Measurements from ENCODE around the gene HYLS1. TPM values are rescaled to one million over a fixed set of nuclear protein-coding genes. Genes with fewer than 3 reads are reported as not detected.

The HYLS1 gene
- total RNA-seq, 4 donors from 2014 or later, result 2.8 to 6.9 (median 4.7) TPM

DNA sequence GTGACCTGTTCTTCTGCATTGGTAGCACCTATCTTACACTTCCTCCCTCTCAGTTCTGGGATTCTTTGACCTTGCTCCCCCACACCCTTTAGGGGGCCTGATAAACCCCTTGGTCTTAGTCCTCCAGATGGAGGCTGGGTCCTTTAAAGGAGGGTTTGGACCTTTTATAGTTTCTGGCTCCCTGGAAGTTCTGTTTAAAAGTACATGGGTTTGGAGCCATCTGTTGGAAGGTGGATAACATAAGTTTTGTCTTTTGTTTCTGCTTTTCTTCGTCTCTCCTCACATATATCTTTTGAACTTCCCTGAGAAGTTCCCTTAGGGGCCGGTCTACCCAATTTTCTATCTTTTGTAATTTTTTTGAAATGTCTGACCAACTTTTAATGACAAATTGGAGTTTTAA lies 17.9 kb upstream of the HYLS1 start:
- TF ChIP-seq POLR2A (IDR thresholded peaks at IDR 0.05; ENCODE audit: low read depth), result no peak
- Histone ChIP-seq H3K4me3 (no peak overlapping the region), H3K9me3 (no peaks in the 10 kb centered on the region), H3K27me3 (no peaks in the 10 kb centered on the region), H3K27ac (replicated peaks in 1 of 4) (no peak overlapping the region), H3K36me3 (no peaks in the 10 kb centered on the region), H3K4me1 (peaks cover 0 to 2% (median under 1%) of the 10 kb centered on the region in 4 donors)
- WGBS, result 87% methylated on average over 2 of the region's 2 CpGs
- intact Hi-C loops (cut with DNase I), result no loop called here
- no peak for DNase-seq (ENCODE audit: extremely low spot score)

DNA sequence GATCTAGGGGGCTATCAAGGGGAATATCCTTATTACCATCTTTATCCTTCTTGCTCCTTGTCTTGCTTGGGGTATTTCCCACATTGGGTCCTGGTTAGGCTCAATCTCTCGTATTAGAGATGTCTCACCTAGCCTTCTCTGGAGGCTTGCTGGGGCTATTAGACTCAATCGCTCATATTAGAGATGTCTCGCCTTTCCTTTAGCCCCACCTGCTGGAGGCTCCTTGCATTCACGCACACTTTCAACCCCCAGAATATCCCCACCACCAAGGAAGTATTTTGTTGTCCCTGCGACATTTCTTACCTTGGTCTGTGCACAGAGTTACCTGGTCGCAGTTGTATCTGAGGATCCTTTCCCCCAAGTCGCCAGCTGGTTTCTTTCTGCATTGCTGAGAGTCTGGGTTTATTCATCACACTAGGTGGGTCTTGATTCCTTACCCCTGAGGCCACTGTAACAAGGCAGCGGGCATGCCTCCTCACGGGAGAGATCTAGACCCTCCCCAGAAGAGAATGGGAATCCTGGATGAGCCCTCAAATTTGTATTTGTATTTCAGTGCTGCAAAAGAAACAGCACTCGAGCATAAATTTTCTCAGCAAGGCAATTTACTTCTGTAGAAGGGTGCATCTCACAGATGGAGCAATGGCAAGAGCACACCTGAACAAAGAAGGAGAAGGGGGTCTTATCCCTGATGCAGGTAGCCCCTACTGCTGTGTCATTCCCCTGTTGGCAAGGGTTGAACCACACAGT lies 15.9 kb upstream of the HYLS1 start:
- Histone ChIP-seq H3K4me3 (no peak overlapping the region), H3K27me3 (no peaks in the 10 kb centered on the region), H3K36me3 (no peaks in the 10 kb centered on the region), H3K9me3 (no peaks in the 10 kb centered on the region), H3K4me1 (peaks cover 0 to 4% (median 2%) of the 10 kb centered on the region in 4 donors), H3K27ac (replicated peaks in 1 of 4) (no peak overlapping the region)
- no peak for DNase-seq (ENCODE audit: extremely low spot score)
- TF ChIP-seq, protein P1, sequence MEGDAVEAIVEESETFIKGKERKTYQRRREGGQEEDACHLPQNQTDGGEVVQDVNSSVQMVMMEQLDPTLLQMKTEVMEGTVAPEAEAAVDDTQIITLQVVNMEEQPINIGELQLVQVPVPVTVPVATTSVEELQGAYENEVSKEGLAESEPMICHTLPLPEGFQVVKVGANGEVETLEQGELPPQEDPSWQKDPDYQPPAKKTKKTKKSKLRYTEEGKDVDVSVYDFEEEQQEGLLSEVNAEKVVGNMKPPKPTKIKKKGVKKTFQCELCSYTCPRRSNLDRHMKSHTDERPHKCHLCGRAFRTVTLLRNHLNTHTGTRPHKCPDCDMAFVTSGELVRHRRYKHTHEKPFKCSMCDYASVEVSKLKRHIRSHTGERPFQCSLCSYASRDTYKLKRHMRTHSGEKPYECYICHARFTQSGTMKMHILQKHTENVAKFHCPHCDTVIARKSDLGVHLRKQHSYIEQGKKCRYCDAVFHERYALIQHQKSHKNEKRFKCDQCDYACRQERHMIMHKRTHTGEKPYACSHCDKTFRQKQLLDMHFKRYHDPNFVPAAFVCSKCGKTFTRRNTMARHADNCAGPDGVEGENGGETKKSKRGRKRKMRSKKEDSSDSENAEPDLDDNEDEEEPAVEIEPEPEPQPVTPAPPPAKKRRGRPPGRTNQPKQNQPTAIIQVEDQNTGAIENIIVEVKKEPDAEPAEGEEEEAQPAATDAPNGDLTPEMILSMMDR (IDR thresholded peaks at IDR 0.05), result peak; percentile 18 to 45 (median 25)
- no peak for TF ChIP-seq POLR2AphosphoS5 (IDR thresholded peaks at IDR 0.05)
- intact Hi-C loops (cut with DNase I), result no loop called here
- WGBS, result 80% methylated on average over 10 of the region's 10 CpGs

DNA sequence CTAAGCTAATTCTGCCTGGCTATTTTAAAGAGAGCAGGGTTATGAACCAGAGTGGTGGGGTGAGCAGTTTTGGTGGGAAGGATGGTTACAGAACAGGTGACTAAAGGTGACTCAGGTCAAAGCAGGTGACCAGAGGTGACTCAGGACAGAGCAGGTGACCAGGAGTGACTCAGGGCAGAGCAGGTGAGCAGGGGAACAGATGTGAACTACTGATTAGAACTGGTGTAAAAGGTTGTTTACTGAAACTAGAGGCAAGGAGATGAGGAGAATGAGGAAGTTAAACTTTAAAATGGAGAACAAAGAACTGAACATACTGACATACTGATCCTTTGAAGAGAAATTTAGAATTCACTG lies 15.4 kb upstream of the HYLS1 start:
- TF ChIP-seq EP300 (IDR thresholded peaks at IDR 0.05) (no peak), POLR2A (IDR thresholded peaks at IDR 0.05; ENCODE audit: low read depth) (no peak), POLR2AphosphoS5 (IDR thresholded peaks at IDR 0.05) (no peak)
- TF ChIP-seq, protein P1 (IDR thresholded peaks at IDR 0.05), result no peak
- no peak for DNase-seq (ENCODE audit: extremely low spot score)
- H3K27ac ChIP-seq (replicated peaks in 1 of 4), result no peak overlapping the region
- H3K4me1 ChIP-seq, result peaks cover 0 to 4% (median 2%) of the 10 kb centered on the region in 4 donors
- H3K36me3 ChIP-seq, result no peaks in the 10 kb centered on the region
- no peaks in the 10 kb centered on the region for H3K27me3 ChIP-seq
- intact Hi-C loops (cut with DNase I), result no loop called here
- H3K4me3 ChIP-seq, result no peak overlapping the region
- no peaks in the 10 kb centered on the region for H3K9me3 ChIP-seq

DNA sequence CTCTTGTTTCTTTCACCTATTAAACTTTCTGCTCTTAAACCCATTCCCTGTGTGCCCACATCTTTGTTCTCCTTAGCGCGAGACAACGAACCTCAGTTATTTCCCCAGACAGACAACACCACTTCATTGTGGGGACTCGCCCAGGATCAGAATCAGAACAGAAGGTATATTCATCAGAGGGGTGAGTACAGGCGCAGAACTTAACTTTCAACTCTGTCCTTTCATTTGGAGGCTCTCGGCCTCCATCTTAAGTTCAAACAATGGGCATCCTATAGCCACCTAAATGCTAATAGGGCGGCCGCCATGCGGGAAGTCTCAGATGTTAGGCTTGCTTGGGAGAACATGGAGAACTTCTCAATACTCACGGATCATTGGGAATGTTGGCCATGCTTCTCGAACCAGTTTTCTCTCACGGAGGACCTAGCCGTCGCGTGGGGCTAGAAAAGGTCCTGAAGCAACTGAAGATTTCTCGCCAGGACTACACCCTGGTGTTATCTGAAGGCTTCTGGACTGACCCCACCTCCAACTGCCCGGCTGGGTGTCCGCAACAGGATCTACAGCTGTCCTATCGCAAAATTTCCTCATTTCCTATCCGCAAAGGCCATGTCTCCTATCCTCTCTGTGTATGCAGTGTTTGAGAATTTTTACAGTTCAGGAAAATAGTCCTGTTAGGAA lies 13.4 kb upstream of the HYLS1 start:
- Histone ChIP-seq H3K36me3 (no peaks in the 10 kb centered on the region), H3K27ac (replicated peaks in 1 of 4) (no peak overlapping the region), H3K27me3 (no peaks in the 10 kb centered on the region), H3K4me1 (peaks cover 0 to 4% (median 2%) of the 10 kb centered on the region in 4 donors), H3K4me3 (no peak overlapping the region), H3K9me3 (no peaks in the 10 kb centered on the region)
- WGBS, result 81% methylated on average over 20 of the region's 20 CpGs
- no peak for DNase-seq (ENCODE audit: extremely low spot score)
- no peak for TF ChIP-seq POLR2A (IDR thresholded peaks at IDR 0.05; ENCODE audit: low read depth)
- TF ChIP-seq, protein P1 (IDR thresholded peaks at IDR 0.05), result no peak
- TF ChIP-seq POLR2AphosphoS5 (IDR thresholded peaks at IDR 0.05), result no peak
- no peak for TF ChIP-seq EP300 (IDR thresholded peaks at IDR 0.05)
- intact Hi-C loops (cut with DNase I), result no loop called here

DNA sequence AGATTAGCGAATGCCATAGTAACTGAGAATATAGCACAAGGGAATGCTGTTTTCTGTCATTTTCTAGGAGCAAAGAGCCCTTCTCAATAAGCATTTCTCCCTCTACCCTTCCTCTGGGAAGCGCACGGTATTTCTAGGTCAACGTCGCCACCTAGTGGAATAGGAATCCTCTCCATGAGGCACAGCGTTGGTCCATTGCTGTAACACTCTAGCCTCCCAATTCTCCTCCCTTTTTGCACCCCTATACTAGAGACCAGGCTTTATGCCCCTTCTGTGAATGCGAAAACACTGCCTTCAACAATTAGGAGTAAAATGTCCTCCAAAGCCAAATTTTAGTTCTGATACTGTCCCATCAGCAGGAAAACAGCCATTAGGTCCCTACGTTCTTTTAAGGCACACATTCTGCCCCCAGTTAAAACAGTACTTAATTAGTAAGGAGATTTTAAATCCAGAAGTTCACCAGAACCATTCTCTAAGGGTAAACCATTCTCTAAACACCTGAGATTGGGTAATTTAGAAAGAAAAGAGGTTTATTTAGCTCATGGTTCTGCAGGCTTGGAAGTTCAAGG lies 12.8 kb upstream of the HYLS1 start:
- H3K4me3 ChIP-seq, result no peak overlapping the region
- H3K27ac ChIP-seq (replicated peaks in 1 of 4), result no peak overlapping the region
- peaks cover 0 to 4% (median 2%) of the 10 kb centered on the region in 4 donors for H3K4me1 ChIP-seq
- intact Hi-C loops (cut with DNase I), result no loop called here
- H3K9me3 ChIP-seq, result no peaks in the 10 kb centered on the region
- 15% methylated on average over 8 of the region's 8 CpGs for WGBS
- TF ChIP-seq, protein P1 (IDR thresholded peaks at IDR 0.05), result peak; percentile 63 to 76 (median 70)
- no peak for TF ChIP-seq EP300 (IDR thresholded peaks at IDR 0.05)
- no peak for TF ChIP-seq POLR2AphosphoS5 (IDR thresholded peaks at IDR 0.05)
- DNase-seq (ENCODE audit: extremely low spot score), result no peak
- no peaks in the 10 kb centered on the region for H3K27me3 ChIP-seq
- no peaks in the 10 kb centered on the region for H3K36me3 ChIP-seq

Measured in esophagus muscularis mucosa (tissue), 4 donors.